Glomerular endothelial cell (primary cell): ENCODE results near the gene CLEC5A. TPM values are rescaled to one million over a fixed set of nuclear protein-coding genes. Genes with fewer than 3 reads are reported as not detected.

Experiments used
- total RNA-seq: library from RNA; depleted of rRNA; stranded (reverse); fragments of >200 nt; gene quantifications from 2 replicates; pipeline ENCODE4 v1.2.3, GENCODE V29; 2015

CLEC5A gene
- total RNA-seq, 1 donor from 2014 or later, result not detected

Other genes with a start within 250 kb of the CLEC5A start
- 27.1 and 41.4 TPM in 2 replicates for gene DENND11, start 244.8 kb downstream of the CLEC5A start, total RNA-seq
- gene WEE2, start 238.6 kb downstream of the CLEC5A start, total RNA-seq, result not detected in 2 replicates
- gene SSBP1, start 208.6 kb downstream of the CLEC5A start, total RNA-seq, result 164 and 250 TPM in 2 replicates
- gene TAS2R3, start 182.9 kb downstream of the CLEC5A start, total RNA-seq, result 0.35 TPM in 1 of 2 replicates, not detected in the other
- gene TAS2R4, start 170.3 kb downstream of the CLEC5A start, total RNA-seq, result 0.29 and 0.58 TPM in 2 replicates
- gene TAS2R5, start 156.8 kb downstream of the CLEC5A start, total RNA-seq, result 0.34 and 1.1 TPM in 2 replicates
- not detected in 2 replicates for gene PRSS37, start 105.5 kb downstream of the CLEC5A start, total RNA-seq
- not detected in 2 replicates for gene OR9A4, start 30.6 kb downstream of the CLEC5A start, total RNA-seq
- gene TAS2R38, start 26.8 kb upstream of the CLEC5A start, total RNA-seq, result not detected in 2 replicates
- gene MGAM, start 48.9 kb upstream of the CLEC5A start, total RNA-seq, result 0.06 TPM in 1 of 2 replicates, not detected in the other
- gene MGAM2, start 164.7 kb upstream of the CLEC5A start, total RNA-seq, result not detected in 2 replicates